ENCODE measurements around the gene USP54. TPM values are rescaled to one million over a fixed set of nuclear protein-coding genes. Genes with fewer than 3 reads are reported as not detected.

The USP54 gene
- polyA plus RNA-seq, 1 donor from 2014 or later: 12.7 TPM

DNA sequence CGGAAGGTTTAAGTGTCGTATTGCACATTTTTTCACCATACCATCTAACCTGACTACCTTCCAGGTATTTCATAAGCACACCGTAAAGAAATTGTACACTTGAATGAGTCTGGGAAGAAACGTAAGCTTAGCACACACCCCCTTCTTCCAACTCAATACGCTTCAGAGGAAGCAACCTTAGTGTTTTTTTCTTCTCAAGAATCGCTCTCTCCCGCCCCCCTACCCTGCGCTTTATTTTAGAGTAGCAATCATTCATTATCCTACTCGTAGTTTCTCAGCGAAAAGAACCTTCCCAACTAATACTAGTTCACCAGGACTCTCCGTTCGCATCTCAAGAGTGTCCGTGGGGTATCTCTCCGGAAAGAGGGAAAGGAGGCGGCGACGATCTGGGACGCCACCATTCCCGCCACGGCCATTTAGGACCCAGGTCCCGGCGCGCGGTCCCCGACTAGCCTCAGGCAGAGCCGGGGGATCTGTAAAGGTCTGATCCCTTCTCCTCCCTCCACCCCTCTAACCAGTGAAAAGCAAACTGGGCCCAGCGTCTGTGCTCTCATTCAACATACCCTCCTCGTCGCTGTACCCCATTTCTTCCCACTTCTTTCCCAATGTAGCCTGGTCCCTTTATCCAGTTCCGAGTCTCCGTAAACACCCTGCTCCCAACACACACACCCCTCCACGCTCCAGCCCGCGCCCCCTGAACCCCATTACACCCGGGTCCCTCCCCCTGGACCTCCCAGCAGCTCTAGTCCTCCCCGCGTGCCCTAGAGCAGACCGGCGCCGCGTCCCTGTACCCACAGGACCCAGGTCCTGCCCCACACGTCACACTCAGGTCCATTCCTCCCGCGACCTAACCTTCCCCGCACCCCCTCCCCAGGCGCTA is 34.1 kb upstream of the USP54 start:
- no peaks in the 10 kb centered on the region for H4K20me1 ChIP-seq (ENCODE audit: insufficient read depth)
- H3K9me3 ChIP-seq (ENCODE audit: low read length): no peaks in the 10 kb centered on the region
- peak overlapping the region; percentile 77 for H3K4me3 ChIP-seq (ENCODE audit: low read length)
- no peaks in the 10 kb centered on the region for H3K36me3 ChIP-seq (ENCODE audit: insufficient read depth, low read length)
- H3K9ac ChIP-seq (ENCODE audit: low read length): peak overlapping the region; percentile 92
- H3K79me2 ChIP-seq (replicated peaks; ENCODE audit: insufficient read depth, low read length): peaks cover 25% of the 10 kb centered on the region
- H3K27ac ChIP-seq (ENCODE audit: low read length): peak overlapping the region; percentile 93
- H2AFZ ChIP-seq (ENCODE audit: low read depth, low read length): peak overlapping the region; percentile 94
- no peak for TF ChIP-seq POLR2AphosphoS5 (IDR thresholded peaks at IDR 0.05)
- TF ChIP-seq, protein P1, sequence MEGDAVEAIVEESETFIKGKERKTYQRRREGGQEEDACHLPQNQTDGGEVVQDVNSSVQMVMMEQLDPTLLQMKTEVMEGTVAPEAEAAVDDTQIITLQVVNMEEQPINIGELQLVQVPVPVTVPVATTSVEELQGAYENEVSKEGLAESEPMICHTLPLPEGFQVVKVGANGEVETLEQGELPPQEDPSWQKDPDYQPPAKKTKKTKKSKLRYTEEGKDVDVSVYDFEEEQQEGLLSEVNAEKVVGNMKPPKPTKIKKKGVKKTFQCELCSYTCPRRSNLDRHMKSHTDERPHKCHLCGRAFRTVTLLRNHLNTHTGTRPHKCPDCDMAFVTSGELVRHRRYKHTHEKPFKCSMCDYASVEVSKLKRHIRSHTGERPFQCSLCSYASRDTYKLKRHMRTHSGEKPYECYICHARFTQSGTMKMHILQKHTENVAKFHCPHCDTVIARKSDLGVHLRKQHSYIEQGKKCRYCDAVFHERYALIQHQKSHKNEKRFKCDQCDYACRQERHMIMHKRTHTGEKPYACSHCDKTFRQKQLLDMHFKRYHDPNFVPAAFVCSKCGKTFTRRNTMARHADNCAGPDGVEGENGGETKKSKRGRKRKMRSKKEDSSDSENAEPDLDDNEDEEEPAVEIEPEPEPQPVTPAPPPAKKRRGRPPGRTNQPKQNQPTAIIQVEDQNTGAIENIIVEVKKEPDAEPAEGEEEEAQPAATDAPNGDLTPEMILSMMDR (IDR thresholded peaks at IDR 0.05; ENCODE audit: poor library complexity, severe bottlenecking): no peak
- TF ChIP-seq SMC3 (conservative IDR thresholded peaks at IDR 0.05; ENCODE audit: poor library complexity): peak; percentile 21
- TF ChIP-seq MXI1 (conservative IDR thresholded peaks at IDR 0.05; ENCODE audit: poor library complexity, severe bottlenecking): peak; percentile 7
- TF ChIP-seq EP300 (conservative IDR thresholded peaks at IDR 0.05; ENCODE audit: poor library complexity, severe bottlenecking): no peak
- TF ChIP-seq EZH2 (IDR thresholded peaks at IDR 0.05; ENCODE audit: borderline replicate concordance, insufficient read depth, low read length, poor library complexity, severe bottlenecking): no peak
- no peak for TF ChIP-seq RAD21 (conservative IDR thresholded peaks at IDR 0.05)
- TF ChIP-seq TAF1 (IDR thresholded peaks at IDR 0.05; ENCODE audit: low read depth): no peak
- TF ChIP-seq, protein P2, sequence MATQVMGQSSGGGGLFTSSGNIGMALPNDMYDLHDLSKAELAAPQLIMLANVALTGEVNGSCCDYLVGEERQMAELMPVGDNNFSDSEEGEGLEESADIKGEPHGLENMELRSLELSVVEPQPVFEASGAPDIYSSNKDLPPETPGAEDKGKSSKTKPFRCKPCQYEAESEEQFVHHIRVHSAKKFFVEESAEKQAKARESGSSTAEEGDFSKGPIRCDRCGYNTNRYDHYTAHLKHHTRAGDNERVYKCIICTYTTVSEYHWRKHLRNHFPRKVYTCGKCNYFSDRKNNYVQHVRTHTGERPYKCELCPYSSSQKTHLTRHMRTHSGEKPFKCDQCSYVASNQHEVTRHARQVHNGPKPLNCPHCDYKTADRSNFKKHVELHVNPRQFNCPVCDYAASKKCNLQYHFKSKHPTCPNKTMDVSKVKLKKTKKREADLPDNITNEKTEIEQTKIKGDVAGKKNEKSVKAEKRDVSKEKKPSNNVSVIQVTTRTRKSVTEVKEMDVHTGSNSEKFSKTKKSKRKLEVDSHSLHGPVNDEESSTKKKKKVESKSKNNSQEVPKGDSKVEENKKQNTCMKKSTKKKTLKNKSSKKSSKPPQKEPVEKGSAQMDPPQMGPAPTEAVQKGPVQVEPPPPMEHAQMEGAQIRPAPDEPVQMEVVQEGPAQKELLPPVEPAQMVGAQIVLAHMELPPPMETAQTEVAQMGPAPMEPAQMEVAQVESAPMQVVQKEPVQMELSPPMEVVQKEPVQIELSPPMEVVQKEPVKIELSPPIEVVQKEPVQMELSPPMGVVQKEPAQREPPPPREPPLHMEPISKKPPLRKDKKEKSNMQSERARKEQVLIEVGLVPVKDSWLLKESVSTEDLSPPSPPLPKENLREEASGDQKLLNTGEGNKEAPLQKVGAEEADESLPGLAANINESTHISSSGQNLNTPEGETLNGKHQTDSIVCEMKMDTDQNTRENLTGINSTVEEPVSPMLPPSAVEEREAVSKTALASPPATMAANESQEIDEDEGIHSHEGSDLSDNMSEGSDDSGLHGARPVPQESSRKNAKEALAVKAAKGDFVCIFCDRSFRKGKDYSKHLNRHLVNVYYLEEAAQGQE (IDR thresholded peaks at IDR 0.05; ENCODE audit: borderline replicate concordance): peak; percentile 36
- no peaks in the 10 kb centered on the region for H3K27me3 ChIP-seq (ENCODE audit: insufficient read depth, low read depth, low read length)
- peak overlapping the region; percentile 72 for H3K4me2 ChIP-seq (ENCODE audit: low read length)
- H3K9me2 ChIP-seq (ENCODE audit: insufficient read depth, low read length): no peaks in the 10 kb centered on the region
- H3F3A ChIP-seq (ENCODE audit: insufficient read depth, low read length, poor library complexity, severe bottlenecking): no peaks in the 10 kb centered on the region

DNA sequence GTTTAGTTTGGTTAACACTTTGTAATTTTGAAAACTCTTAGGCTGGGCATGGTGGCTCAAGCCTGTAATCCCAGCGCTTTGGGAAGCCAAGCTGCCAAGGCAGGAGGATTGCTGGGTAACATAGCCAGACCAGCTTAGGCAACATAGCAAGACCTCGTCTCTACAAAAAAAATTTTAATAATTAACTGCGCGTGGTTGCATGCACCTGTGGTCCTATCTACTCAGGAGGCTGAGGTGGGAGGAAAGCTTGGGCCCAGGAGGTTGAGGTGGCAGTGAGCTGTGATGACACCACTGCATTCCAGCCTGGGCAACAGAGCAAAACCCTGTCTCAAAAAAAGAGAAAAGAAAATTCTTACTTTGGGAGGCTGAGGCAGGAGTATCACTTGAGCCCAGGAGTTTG is 31.9 kb upstream of the USP54 start:
- TF ChIP-seq, protein P2 (IDR thresholded peaks at IDR 0.05; ENCODE audit: borderline replicate concordance): no peak
- TF ChIP-seq EZH2 (IDR thresholded peaks at IDR 0.05; ENCODE audit: borderline replicate concordance, insufficient read depth, low read length, poor library complexity, severe bottlenecking) (no peak), SMC3 (conservative IDR thresholded peaks at IDR 0.05; ENCODE audit: poor library complexity) (no peak), RAD21 (conservative IDR thresholded peaks at IDR 0.05) (no peak), EP300 (conservative IDR thresholded peaks at IDR 0.05; ENCODE audit: poor library complexity, severe bottlenecking) (no peak), TAF1 (IDR thresholded peaks at IDR 0.05; ENCODE audit: low read depth) (no peak), POLR2AphosphoS5 (IDR thresholded peaks at IDR 0.05) (no peak), MXI1 (conservative IDR thresholded peaks at IDR 0.05; ENCODE audit: poor library complexity, severe bottlenecking) (no peak)
- TF ChIP-seq, protein P1 (IDR thresholded peaks at IDR 0.05; ENCODE audit: poor library complexity, severe bottlenecking): no peak
- peaks cover 25% of the 10 kb centered on the region for H3K79me2 ChIP-seq (replicated peaks; ENCODE audit: insufficient read depth, low read length)

More for the DNA sequence above, 31.9 kb upstream of the USP54 start:
- H4K20me1 ChIP-seq (ENCODE audit: insufficient read depth): no peaks in the 10 kb centered on the region
- H3K4me3 ChIP-seq (ENCODE audit: low read length): no peak overlapping the region
- no peaks in the 10 kb centered on the region for H3K36me3 ChIP-seq (ENCODE audit: insufficient read depth, low read length)
- H3F3A ChIP-seq (ENCODE audit: insufficient read depth, low read length, poor library complexity, severe bottlenecking): no peaks in the 10 kb centered on the region
- no peaks in the 10 kb centered on the region for H3K9me3 ChIP-seq (ENCODE audit: low read length)
- no peaks in the 10 kb centered on the region for H3K27me3 ChIP-seq (ENCODE audit: insufficient read depth, low read depth, low read length)
- H2AFZ ChIP-seq (ENCODE audit: low read depth, low read length): no peak overlapping the region
- H3K27ac ChIP-seq (ENCODE audit: low read length): no peak overlapping the region
- no peak overlapping the region for H3K9ac ChIP-seq (ENCODE audit: low read length)
- H3K9me2 ChIP-seq (ENCODE audit: insufficient read depth, low read length): no peaks in the 10 kb centered on the region
- H3K4me2 ChIP-seq (ENCODE audit: low read length): no peak overlapping the region

Measured in neural cell (in vitro differentiated cells).